ENCODE measurements around the gene SLC2A4RG. TPM values are rescaled to one million over a fixed set of nuclear protein-coding genes. Genes with fewer than 3 reads are reported as not detected.

Gene SLC2A4RG
- total RNA-seq, 8 experiments from 2014 or later = 19.8 to 57.5 (median 36.4) TPM

- ATAC-seq (replicated peaks in 6 of 8) = no peak
- H3K4me1 ChIP-seq (replicated peaks in 1 of 2) = peaks cover 17 to 21% of the 10 kb centered on the region in 2 donors
- H3K27ac ChIP-seq = no peak overlapping the region
- in situ Hi-C loops (cut with MboI; ENCODE audit: low pct_unique_long_range_greater_than_20kb in 2 of 9, low sequenced_read_pairs in 9 of 9, unreplicated experiment in 9 of 9) = no loop called here
- no peak overlapping the region for H3K4me3 ChIP-seq
- WGBS, 10 experiments = 80% methylated on average over 2 of the region's 37 CpGs; no CpG with 5 or more reads in 9 of the 10 experiments
Observed at GRCh38 chr20:63742381-63743024, 2.9 kb downstream of the SLC2A4RG start.

- in situ Hi-C loops (cut with MboI; ENCODE audit: low pct_unique_long_range_greater_than_20kb in 2 of 9, low sequenced_read_pairs in 9 of 9, unreplicated experiment in 9 of 9) = no loop called here
- 80 to 100% (median 97%) methylated on average over 1 to 17 of the region's 31 CpGs; no CpG with 5 or more reads in 2 of the 10 experiments for WGBS, 10 experiments
- Histone ChIP-seq H3K4me3 (no peak overlapping the region), H3K4me1 (replicated peaks in 1 of 2) (peaks cover 12 to 13% of the 10 kb centered on the region in 2 donors), H3K27ac (no peak overlapping the region)
- no peak for ATAC-seq (replicated peaks in 6 of 8)
Observed at GRCh38 chr20:63743210-63743970, 3.8 kb downstream of the SLC2A4RG start.

DNA sequence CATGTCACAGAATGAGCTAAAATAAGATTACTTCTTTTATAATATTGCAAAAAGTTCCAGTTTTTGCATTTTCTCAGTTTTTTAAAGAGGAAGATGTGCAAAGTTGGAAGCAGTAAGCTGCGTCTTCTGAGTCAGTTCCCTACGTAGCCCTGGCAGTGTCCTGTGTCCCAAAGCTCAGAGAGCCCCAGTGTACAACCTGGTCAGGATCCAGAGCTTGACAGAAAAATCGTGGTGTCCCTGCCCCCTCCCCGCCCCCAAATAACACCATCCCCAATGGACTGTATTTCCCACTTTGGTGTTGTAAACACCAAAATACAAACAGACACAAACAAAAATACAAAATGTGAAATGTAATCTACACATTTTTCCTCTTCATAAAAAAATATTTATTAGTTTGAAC is 4.6 kb downstream of the SLC2A4RG start:
- 80 to 100% (median 83%) methylated on average over 1 of the region's 4 CpGs; no CpG with 5 or more reads in 7 of the 10 experiments for WGBS, 10 experiments
- in situ Hi-C loops (cut with MboI; ENCODE audit: low pct_unique_long_range_greater_than_20kb in 2 of 9, low sequenced_read_pairs in 9 of 9, unreplicated experiment in 9 of 9) = no loop called here
- no peak for ATAC-seq (replicated peaks in 6 of 8)
- Histone ChIP-seq H3K4me1 (replicated peaks in 1 of 2) (peaks cover 8 to 9% of the 10 kb centered on the region in 2 donors), H3K4me3 (no peak overlapping the region), H3K27ac (no peak overlapping the region)

GRCh38 chr20:63744574-63745423 is 5.2 kb downstream of the SLC2A4RG start:
- no peak overlapping the region for H3K4me3 ChIP-seq
- 60 to 100% (median 93%) methylated on average over 1 to 7 of the region's 25 CpGs; no CpG with 5 or more reads in 5 of the 10 experiments for WGBS, 10 experiments
- in situ Hi-C loops (cut with MboI; ENCODE audit: low pct_unique_long_range_greater_than_20kb in 2 of 9, low sequenced_read_pairs in 9 of 9, unreplicated experiment in 9 of 9) = no loop called here
- ATAC-seq (replicated peaks in 6 of 8) = no peak
- no peak overlapping the region for H3K27ac ChIP-seq
- peaks cover 8 to 9% of the 10 kb centered on the region in 2 donors for H3K4me1 ChIP-seq (replicated peaks in 1 of 2)

- no peak overlapping the region for H3K27ac ChIP-seq
- H3K4me3 ChIP-seq = no peak overlapping the region
- H3K4me1 ChIP-seq (replicated peaks in 1 of 2) = peaks cover 8 to 9% of the 10 kb centered on the region in 2 donors
- 58 to 92% (median 79%) methylated on average over 1 to 4 of the region's 15 CpGs; no CpG with 5 or more reads in 5 of the 10 experiments for WGBS, 10 experiments
- in situ Hi-C loops (cut with MboI; ENCODE audit: low pct_unique_long_range_greater_than_20kb in 2 of 9, low sequenced_read_pairs in 9 of 9, unreplicated experiment in 9 of 9) = no loop called here
- ATAC-seq (replicated peaks in 6 of 8) = no peak
Observed at GRCh38 chr20:63745424-63745805, 5.8 kb downstream of the SLC2A4RG start.

GRCh38 chr20:63745961-63746731 is 6.6 kb downstream of the SLC2A4RG start:
- 73 to 100% (median 83%) methylated on average over 1 to 8 of the region's 26 CpGs; no CpG with 5 or more reads in 3 of the 10 experiments for WGBS, 10 experiments
- Histone ChIP-seq H3K4me3 (no peak overlapping the region), H3K27ac (no peak overlapping the region), H3K4me1 (replicated peaks in 1 of 2) (peaks cover 8 to 10% of the 10 kb centered on the region in 2 donors)
- in situ Hi-C loops (cut with MboI; ENCODE audit: low pct_unique_long_range_greater_than_20kb in 2 of 9, low sequenced_read_pairs in 9 of 9, unreplicated experiment in 9 of 9) = no loop called here
- peak in 3 of 8 experiments; percentile 4 to 12 (median 6) for ATAC-seq (replicated peaks in 6 of 8)

DNA sequence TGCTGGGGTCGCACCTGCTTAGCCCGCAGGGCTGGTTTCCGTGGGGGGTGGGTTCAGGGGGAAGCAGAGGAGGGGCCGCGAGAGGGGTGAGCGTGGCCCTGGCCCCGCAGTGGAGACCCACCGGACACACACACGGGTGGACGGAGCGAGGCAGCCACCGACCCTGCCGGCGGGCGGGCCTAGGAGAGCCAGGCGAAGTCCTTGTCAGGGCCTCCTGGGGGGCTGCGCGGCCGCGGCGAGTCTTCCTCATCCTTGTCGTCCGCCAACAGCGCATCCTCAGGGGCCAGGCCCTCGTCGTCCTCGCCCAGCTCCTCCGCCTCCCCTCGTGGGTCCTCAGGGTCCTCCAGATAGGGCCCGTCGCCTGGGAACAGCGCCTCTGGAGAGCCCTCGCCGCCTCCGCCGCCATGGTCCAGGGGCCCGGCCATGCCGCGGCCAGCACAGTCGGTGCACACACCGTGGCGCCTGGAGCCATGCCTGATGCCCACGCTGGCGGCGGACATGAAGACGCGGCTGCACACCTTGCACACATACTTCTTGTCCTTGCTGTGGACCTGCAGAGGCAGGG is 7.3 kb downstream of the SLC2A4RG start:
- 85% methylated on average over 11 of the region's 47 CpGs; no CpG with 5 or more reads in 9 of the 10 experiments for WGBS, 10 experiments
- ATAC-seq (replicated peaks in 6 of 8) = peak in 2 of 8 experiments; percentile 1
- Histone ChIP-seq H3K27ac (no peak overlapping the region), H3K4me3 (no peak overlapping the region), H3K4me1 (replicated peaks in 1 of 2) (peaks cover 1 to 6% of the 10 kb centered on the region in 2 donors)
- in situ Hi-C loops (cut with MboI; ENCODE audit: low pct_unique_long_range_greater_than_20kb in 2 of 9, low sequenced_read_pairs in 9 of 9, unreplicated experiment in 9 of 9) = no loop called here

GRCh38 chr20:63747622-63748069 is 8.1 kb downstream of the SLC2A4RG start:
- in situ Hi-C loops (cut with MboI; ENCODE audit: low pct_unique_long_range_greater_than_20kb in 2 of 9, low sequenced_read_pairs in 9 of 9, unreplicated experiment in 9 of 9) = no loop called here
- Histone ChIP-seq H3K27ac (peak overlapping the region in 1 of 2 donors; percentile 2), H3K4me1 (replicated peaks in 1 of 2) (peaks cover 0 to 4% of the 10 kb centered on the region in 2 donors), H3K4me3 (no peak overlapping the region)
- WGBS, 10 experiments = no CpG with 5 or more reads among the region's 13 CpGs
- ATAC-seq (replicated peaks in 6 of 8) = peak in 5 of 8 experiments; percentile 4 to 16 (median 11)

GRCh38 chr20:63748070-63748933 is 8.7 kb downstream of the SLC2A4RG start:
- in situ Hi-C loops (cut with MboI; ENCODE audit: low pct_unique_long_range_greater_than_20kb in 2 of 9, low sequenced_read_pairs in 9 of 9, unreplicated experiment in 9 of 9) = no loop called here
- peak in 5 of 8 experiments; percentile 1 to 10 (median 8) for ATAC-seq (replicated peaks in 6 of 8)
- 0 to 100% (median 80%) methylated on average over 1 to 7 of the region's 20 CpGs; no CpG with 5 or more reads in 4 of the 10 experiments for WGBS, 10 experiments
- Histone ChIP-seq H3K4me3 (no peak overlapping the region), H3K27ac (no peak overlapping the region), H3K4me1 (replicated peaks in 1 of 2) (peaks cover 0 to 4% of the 10 kb centered on the region in 2 donors)

DNA sequence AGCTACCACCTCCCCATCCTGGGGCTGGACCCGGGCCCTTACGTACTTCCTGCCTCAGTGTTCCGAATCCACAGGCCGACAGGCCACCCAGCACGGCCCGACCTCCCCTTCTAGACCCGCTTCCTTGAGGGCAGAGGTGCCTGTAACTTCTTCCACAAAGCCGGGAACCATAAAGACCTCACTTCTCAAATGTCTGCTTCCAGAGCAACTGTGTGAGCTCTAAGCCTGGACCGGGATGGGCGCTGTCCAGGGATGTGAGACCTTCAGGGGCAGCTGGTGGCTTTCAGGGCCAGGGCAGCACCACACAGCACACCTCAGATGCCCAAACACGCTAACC is 9.3 kb downstream of the SLC2A4RG start:
- in situ Hi-C loops (cut with MboI; ENCODE audit: low pct_unique_long_range_greater_than_20kb in 2 of 9, low sequenced_read_pairs in 9 of 9, unreplicated experiment in 9 of 9) = no loop called here
- Histone ChIP-seq H3K4me1 (replicated peaks in 1 of 2) (peaks cover 0 to 4% of the 10 kb centered on the region in 2 donors), H3K4me3 (no peak overlapping the region), H3K27ac (no peak overlapping the region)
- 53 to 72% methylated on average over 3 to 4 of the region's 11 CpGs; no CpG with 5 or more reads in 8 of the 10 experiments for WGBS, 10 experiments
- no peak for ATAC-seq (replicated peaks in 6 of 8)

All from motor neuron (in vitro differentiated cells).